ENCODE measurements around the gene GRIN2A.

Gene GRIN2A

GRCh38 chr16:10039220-10040096, 142.8 kb downstream of the GRIN2A start:
- peak; percentile 49 for DNase-seq (ENCODE audit: low read depth, low spot score)

DNA sequence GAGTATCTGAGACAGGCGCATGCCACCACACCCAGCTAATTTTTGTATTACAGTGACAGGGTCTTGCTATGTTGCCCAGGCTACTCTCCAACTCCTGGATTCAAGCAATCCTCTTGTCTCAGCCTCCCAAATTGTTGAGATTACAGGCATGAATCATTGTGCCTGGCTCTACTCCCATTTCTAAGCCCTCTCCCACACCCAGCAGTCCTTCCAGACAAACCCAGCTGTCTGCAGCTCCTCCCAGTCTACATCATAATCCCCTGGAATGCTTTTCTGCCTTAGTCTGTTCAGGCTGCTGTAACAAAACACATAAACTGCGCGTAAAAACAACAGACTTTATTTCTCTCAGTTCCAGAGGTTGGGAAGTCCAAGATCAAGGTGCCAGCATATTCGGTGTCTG, 144.5 kb downstream of the GRIN2A start:
- Histone ChIP-seq H3K36me3 (ENCODE audit: insufficient read depth, insufficient read length, low read length) (no peaks in the 10 kb centered on the region), H3K9ac (ENCODE audit: insufficient read length, low read depth) (peak overlapping the region; percentile 80), H3K4me3 (ENCODE audit: insufficient read length, low read depth) (peak overlapping the region; percentile 45), H3K27me3 (ENCODE audit: insufficient read depth, insufficient read length) (no peaks in the 10 kb centered on the region), H3K4me1 (ENCODE audit: insufficient read depth, insufficient read length) (peaks cover 3% of the 10 kb centered on the region), H3K9me3 (ENCODE audit: insufficient read depth, low read length) (no peaks in the 10 kb centered on the region)
- TF ChIP-seq ZNF274 (IDR thresholded peaks at IDR 0.05; ENCODE audit: low read depth, low read length), result no peak
- no peak for TF ChIP-seq YY1 (IDR thresholded peaks at IDR 0.05; ENCODE audit: insufficient read depth, insufficient read length)
- no peak for TF ChIP-seq SUZ12 (IDR thresholded peaks at IDR 0.05; ENCODE audit: extremely low read depth, insufficient read depth, insufficient read length)
- no peak for DNase-seq (ENCODE audit: low read depth, low spot score)

More at GRCh38 chr16:10039220-10040096, 142.8 kb downstream of the GRIN2A start:
- H3K9me3 ChIP-seq (ENCODE audit: insufficient read depth, low read length), result no peaks in the 10 kb centered on the region
- no peaks in the 10 kb centered on the region for H3K27me3 ChIP-seq (ENCODE audit: insufficient read depth, insufficient read length)
- H3K9ac ChIP-seq (ENCODE audit: insufficient read length, low read depth), result peak overlapping the region; percentile 86
- TF ChIP-seq SUZ12 (IDR thresholded peaks at IDR 0.05; ENCODE audit: extremely low read depth, insufficient read depth, insufficient read length) (no peak), YY1 (IDR thresholded peaks at IDR 0.05; ENCODE audit: insufficient read depth, insufficient read length) (no peak), ZNF274 (IDR thresholded peaks at IDR 0.05; ENCODE audit: low read depth, low read length) (no peak)
- no peaks in the 10 kb centered on the region for H3K36me3 ChIP-seq (ENCODE audit: insufficient read depth, insufficient read length, low read length)
- H3K4me1 ChIP-seq (ENCODE audit: insufficient read depth, insufficient read length), result peaks cover 3% of the 10 kb centered on the region
- H3K4me3 ChIP-seq (ENCODE audit: insufficient read length, low read depth), result peak overlapping the region; percentile 45

DNA sequence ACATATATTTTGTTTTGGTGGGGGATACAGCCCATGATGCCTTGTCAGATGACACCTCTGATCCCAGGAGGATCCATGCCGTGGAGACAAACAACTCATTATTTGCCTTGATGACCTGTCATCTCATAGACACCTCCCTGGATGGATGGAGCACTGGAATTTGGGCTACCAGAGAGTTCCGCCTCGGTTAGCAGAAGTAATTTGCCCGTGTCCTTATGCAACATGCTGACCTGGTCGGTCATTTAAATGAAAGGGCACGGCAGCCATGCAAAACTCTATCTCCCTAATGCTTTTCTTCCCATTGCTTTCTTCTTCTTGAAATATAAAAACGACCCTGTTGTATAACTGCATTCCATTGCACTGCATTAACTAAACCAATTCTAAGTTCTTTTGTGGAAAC, 145.3 kb downstream of the GRIN2A start:
- DNase-seq (ENCODE audit: low read depth, low spot score), result no peak
- H3K9ac ChIP-seq (ENCODE audit: insufficient read length, low read depth), result no peak overlapping the region
- TF ChIP-seq YY1 (IDR thresholded peaks at IDR 0.05; ENCODE audit: insufficient read depth, insufficient read length) (no peak), ZNF274 (IDR thresholded peaks at IDR 0.05; ENCODE audit: low read depth, low read length) (no peak)
- H3K4me3 ChIP-seq (ENCODE audit: insufficient read length, low read depth), result no peak overlapping the region
- H3K9me3 ChIP-seq (ENCODE audit: insufficient read depth, low read length), result no peaks in the 10 kb centered on the region
- H3K27me3 ChIP-seq (ENCODE audit: insufficient read depth, insufficient read length), result no peaks in the 10 kb centered on the region
- H3K36me3 ChIP-seq (ENCODE audit: insufficient read depth, insufficient read length, low read length), result no peaks in the 10 kb centered on the region
- H3K4me1 ChIP-seq (ENCODE audit: insufficient read depth, insufficient read length), result peaks cover 3% of the 10 kb centered on the region

DNA sequence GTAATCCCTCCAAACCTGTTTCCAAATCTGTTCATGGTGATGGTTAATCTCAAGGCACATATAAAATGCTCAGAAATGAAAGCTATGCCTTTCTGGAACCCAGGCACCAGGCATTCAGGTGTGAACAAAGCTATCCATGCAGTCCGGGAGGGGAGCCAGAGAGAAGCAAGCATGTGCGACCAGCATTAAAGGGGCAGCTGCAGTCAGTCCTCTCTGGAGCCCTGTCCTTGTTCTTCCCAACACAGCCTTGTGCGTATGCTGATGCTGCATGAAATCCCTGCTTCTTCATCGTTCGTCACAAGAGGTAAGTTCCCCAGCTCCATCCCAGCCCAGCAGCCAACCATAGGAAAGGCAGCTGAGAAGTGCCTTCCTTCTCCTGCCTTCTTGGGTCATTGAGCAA, 148.7 kb downstream of the GRIN2A start:
- Histone ChIP-seq H3K9me3 (ENCODE audit: insufficient read depth, low read length) (no peaks in the 10 kb centered on the region), H3K36me3 (ENCODE audit: insufficient read depth, insufficient read length, low read length) (no peaks in the 10 kb centered on the region), H3K4me1 (ENCODE audit: insufficient read depth, insufficient read length) (peaks cover 3% of the 10 kb centered on the region), H3K9ac (ENCODE audit: insufficient read length, low read depth) (no peak overlapping the region), H3K4me3 (ENCODE audit: insufficient read length, low read depth) (no peak overlapping the region), H3K27me3 (ENCODE audit: insufficient read depth, insufficient read length) (no peaks in the 10 kb centered on the region)
- TF ChIP-seq YY1 (IDR thresholded peaks at IDR 0.05; ENCODE audit: insufficient read depth, insufficient read length) (no peak), ZNF274 (IDR thresholded peaks at IDR 0.05; ENCODE audit: low read depth, low read length) (no peak), SUZ12 (IDR thresholded peaks at IDR 0.05; ENCODE audit: extremely low read depth, insufficient read depth, insufficient read length) (no peak)
- DNase-seq (ENCODE audit: low read depth, low spot score), result no peak

GRCh38 chr16:10031955-10032354, 150.3 kb downstream of the GRIN2A start:
- no peaks in the 10 kb centered on the region for H3K27me3 ChIP-seq (ENCODE audit: insufficient read depth, insufficient read length)

DNA sequence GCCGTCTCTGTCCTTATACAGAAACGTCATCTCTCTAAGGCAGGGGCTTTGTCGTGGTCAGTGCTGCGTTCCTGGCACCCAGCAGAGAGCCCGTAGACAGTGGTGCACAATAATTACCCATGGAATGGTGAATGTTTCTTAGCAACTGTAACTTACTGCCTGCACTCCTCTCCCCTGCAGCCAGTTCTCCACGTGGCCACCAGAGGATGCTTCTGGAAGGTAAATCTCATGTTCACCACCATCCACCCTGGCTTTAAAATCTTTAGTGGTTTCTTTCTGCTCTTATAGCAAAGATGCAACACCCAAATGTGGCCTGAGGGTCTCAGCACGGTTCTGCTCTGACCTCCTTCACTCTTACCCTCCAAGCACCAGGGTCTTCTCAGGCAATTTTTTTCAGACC, 150.8 kb downstream of the GRIN2A start:
- DNase-seq (ENCODE audit: low read depth, low spot score), result no peak
- TF ChIP-seq SUZ12 (IDR thresholded peaks at IDR 0.05; ENCODE audit: extremely low read depth, insufficient read depth, insufficient read length) (no peak), ZNF274 (IDR thresholded peaks at IDR 0.05; ENCODE audit: low read depth, low read length) (no peak), YY1 (IDR thresholded peaks at IDR 0.05; ENCODE audit: insufficient read depth, insufficient read length) (no peak)
- Histone ChIP-seq H3K4me3 (ENCODE audit: insufficient read length, low read depth) (no peak overlapping the region), H3K9ac (ENCODE audit: insufficient read length, low read depth) (no peak overlapping the region), H3K27me3 (ENCODE audit: insufficient read depth, insufficient read length) (no peaks in the 10 kb centered on the region), H3K4me1 (ENCODE audit: insufficient read depth, insufficient read length) (peaks cover 3% of the 10 kb centered on the region), H3K9me3 (ENCODE audit: insufficient read depth, low read length) (no peaks in the 10 kb centered on the region), H3K36me3 (ENCODE audit: insufficient read depth, insufficient read length, low read length) (no peaks in the 10 kb centered on the region)

More at GRCh38 chr16:10031955-10032354, 150.3 kb downstream of the GRIN2A start:
- Histone ChIP-seq H3K4me1 (ENCODE audit: insufficient read depth, insufficient read length) (peaks cover 3% of the 10 kb centered on the region), H3K9ac (ENCODE audit: insufficient read length, low read depth) (no peak overlapping the region), H3K36me3 (ENCODE audit: insufficient read depth, insufficient read length, low read length) (no peaks in the 10 kb centered on the region), H3K9me3 (ENCODE audit: insufficient read depth, low read length) (no peaks in the 10 kb centered on the region), H3K4me3 (ENCODE audit: insufficient read length, low read depth) (no peak overlapping the region)
- TF ChIP-seq SUZ12 (IDR thresholded peaks at IDR 0.05; ENCODE audit: extremely low read depth, insufficient read depth, insufficient read length) (no peak), YY1 (IDR thresholded peaks at IDR 0.05; ENCODE audit: insufficient read depth, insufficient read length) (no peak), ZNF274 (IDR thresholded peaks at IDR 0.05; ENCODE audit: low read depth, low read length) (no peak)
- DNase-seq (ENCODE audit: low read depth, low spot score), result no peak

DNA sequence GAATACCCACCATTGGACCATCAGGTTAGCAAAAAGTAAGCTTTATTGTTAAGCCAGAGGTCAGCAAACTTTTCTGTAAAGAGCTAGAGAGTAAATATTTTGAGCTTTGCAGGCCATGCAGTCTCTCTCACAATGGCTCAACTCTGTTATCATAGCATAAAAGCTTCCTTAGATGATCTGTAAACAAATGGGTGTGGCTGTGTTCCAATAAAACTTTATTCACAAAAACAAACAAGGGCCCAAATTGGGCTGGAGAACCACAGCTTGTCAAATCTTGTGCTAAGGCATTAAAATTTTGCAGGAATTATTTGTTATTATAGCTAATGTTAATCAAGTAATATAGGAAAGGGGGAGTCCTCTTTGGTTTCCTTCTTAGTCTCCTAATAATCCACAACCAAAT, 153.6 kb downstream of the GRIN2A start:
- H3K9ac ChIP-seq (ENCODE audit: insufficient read length, low read depth), result no peak overlapping the region
- no peak for DNase-seq (ENCODE audit: low read depth, low spot score)
- no peaks in the 10 kb centered on the region for H3K36me3 ChIP-seq (ENCODE audit: insufficient read depth, insufficient read length, low read length)
- no peak for TF ChIP-seq SUZ12 (IDR thresholded peaks at IDR 0.05; ENCODE audit: extremely low read depth, insufficient read depth, insufficient read length)
- no peak for TF ChIP-seq YY1 (IDR thresholded peaks at IDR 0.05; ENCODE audit: insufficient read depth, insufficient read length)
- no peak for TF ChIP-seq ZNF274 (IDR thresholded peaks at IDR 0.05; ENCODE audit: low read depth, low read length)
- no peak overlapping the region for H3K4me3 ChIP-seq (ENCODE audit: insufficient read length, low read depth)
- no peaks in the 10 kb centered on the region for H3K27me3 ChIP-seq (ENCODE audit: insufficient read depth, insufficient read length)
- H3K9me3 ChIP-seq (ENCODE audit: insufficient read depth, low read length), result no peaks in the 10 kb centered on the region
- H3K4me1 ChIP-seq (ENCODE audit: insufficient read depth, insufficient read length), result peaks cover 3% of the 10 kb centered on the region

Measured in NT2/D1 (cell line).